Astrocyte of the cerebellum (primary cell): ENCODE measurements around the gene JPH4.

Experiments used
- DNase-seq: peaks from one replicate; pipeline ENCODE4 v3.0.0-alpha.2; 2011; ENCODE audit warnings: low read depth
- H3K4me3 ChIP-seq: 2 replicates; pipeline ENCODE4 v1.5.1; 2011; ENCODE audit warnings: mild to moderate bottlenecking, low read depth, low read length, moderate library complexity
- in situ Hi-C: cut with HindIII; loops from 2 replicates; pipeline ENCODE4 v1.10.0; 2017; ENCODE audit warnings: low sequenced_read_pairs
- TF ChIP-seq, protein P1 (sequence below): IDR thresholded peaks from 2 replicates; pipeline ENCODE4 v1.5.1; 2012; ENCODE audit warnings: low read length, low read depth, moderate library complexity, mild to moderate bottlenecking; ENCODE audit errors: missing control alignments

Gene JPH4

GRCh38 chr14:23580152-23580926, 1.7 kb upstream of the JPH4 start:
- DNase-seq, result no peak
- in situ Hi-C loops, result no loop called here
- no peak overlapping the region for H3K4me3 ChIP-seq
- TF ChIP-seq, protein P1, sequence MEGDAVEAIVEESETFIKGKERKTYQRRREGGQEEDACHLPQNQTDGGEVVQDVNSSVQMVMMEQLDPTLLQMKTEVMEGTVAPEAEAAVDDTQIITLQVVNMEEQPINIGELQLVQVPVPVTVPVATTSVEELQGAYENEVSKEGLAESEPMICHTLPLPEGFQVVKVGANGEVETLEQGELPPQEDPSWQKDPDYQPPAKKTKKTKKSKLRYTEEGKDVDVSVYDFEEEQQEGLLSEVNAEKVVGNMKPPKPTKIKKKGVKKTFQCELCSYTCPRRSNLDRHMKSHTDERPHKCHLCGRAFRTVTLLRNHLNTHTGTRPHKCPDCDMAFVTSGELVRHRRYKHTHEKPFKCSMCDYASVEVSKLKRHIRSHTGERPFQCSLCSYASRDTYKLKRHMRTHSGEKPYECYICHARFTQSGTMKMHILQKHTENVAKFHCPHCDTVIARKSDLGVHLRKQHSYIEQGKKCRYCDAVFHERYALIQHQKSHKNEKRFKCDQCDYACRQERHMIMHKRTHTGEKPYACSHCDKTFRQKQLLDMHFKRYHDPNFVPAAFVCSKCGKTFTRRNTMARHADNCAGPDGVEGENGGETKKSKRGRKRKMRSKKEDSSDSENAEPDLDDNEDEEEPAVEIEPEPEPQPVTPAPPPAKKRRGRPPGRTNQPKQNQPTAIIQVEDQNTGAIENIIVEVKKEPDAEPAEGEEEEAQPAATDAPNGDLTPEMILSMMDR, result no peak

GRCh38 chr14:23579739-23580138, 1.1 kb upstream of the JPH4 start:
- in situ Hi-C loops, result no loop called here
- TF ChIP-seq, protein P1, result no peak

GRCh38 chr14:23579311-23579630, 681 bp upstream of the JPH4 start:
- in situ Hi-C loops, result no loop called here
- H3K4me3 ChIP-seq, result no peak overlapping the region
- TF ChIP-seq, protein P1, result no peak
- no peak for DNase-seq

More at GRCh38 chr14:23579739-23580138, 1.1 kb upstream of the JPH4 start:
- H3K4me3 ChIP-seq, result no peak overlapping the region
- no peak for DNase-seq

DNA sequence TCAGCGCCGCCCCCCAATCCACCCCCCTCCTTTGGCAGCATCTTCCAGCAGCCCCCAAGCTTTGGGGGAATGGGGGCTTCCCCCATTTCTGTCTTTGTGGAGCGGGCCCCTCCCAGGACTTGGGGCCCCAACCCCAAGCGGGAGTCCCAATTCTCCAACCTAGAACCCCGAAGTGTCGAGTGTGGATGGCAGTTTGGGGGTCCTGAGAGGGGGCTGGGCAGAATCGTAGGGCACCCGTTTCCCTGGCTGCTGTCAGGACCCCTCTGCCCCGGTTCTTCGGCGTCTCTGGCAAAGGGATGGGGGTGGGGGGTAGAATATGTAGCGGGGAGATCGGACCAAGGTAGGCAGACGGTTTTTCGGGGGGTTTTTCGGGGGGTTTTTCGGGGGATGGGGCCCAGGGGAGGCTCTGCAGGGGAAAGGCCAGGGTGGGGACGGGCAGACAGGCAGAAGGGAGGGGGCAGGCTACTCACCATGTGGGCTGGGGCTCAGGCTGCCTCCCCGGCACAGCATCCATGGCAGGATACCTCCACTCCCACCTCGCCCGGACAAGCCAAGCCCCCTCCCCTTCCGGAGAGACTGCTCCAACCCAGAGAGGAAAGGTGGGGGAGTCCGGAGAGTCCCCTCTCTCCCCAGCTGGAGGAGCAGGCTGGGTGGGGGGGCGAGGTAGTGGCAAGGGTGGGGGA, 739 bp downstream of the JPH4 start:
- no peak for DNase-seq
- in situ Hi-C loops, result no loop called here
- no peak overlapping the region for H3K4me3 ChIP-seq
- TF ChIP-seq, protein P1, result no peak

DNA sequence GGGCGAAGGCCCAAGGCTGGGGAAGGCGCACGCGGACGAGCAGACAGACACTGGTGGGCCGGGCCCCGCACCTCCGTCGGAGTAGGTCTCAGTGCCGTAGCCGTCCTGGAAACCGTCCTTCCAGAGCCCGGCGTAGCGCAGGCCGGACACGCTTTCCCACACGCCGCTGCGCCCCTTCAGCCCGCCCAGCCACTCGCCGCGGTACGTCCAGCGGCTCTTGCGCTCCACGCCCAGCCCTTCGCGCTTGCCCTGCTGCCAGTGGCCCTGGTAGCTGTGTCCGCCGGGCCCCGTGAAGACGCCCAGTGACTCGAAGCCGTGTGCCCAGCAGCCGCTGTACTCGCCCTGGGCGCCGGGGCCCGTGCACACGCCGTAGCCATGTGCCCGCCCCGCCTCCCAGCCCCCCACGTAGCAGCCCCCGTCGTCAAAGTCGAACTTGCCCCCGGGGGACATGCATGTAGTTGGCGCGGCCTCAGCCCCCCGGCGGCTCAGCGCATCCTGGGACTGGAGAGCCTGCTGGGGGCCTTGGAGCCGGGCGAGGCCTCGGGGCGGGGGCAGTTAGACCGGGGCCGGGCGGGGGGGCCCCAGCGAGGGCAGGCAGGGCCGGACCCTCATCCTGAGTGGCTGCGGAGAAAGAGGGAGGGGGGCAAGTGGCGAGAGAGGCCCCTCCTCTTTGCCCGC, 1.4 kb downstream of the JPH4 start:
- in situ Hi-C loops, result no loop called here
- TF ChIP-seq, protein P1, result no peak
- H3K4me3 ChIP-seq, result no peak overlapping the region
- DNase-seq, result no peak

GRCh38 chr14:23573384-23574015, 5.1 kb downstream of the JPH4 start:
- H3K4me3 ChIP-seq, result no peak overlapping the region
- TF ChIP-seq, protein P1, result no peak
- no peak for DNase-seq
- in situ Hi-C loops, result no loop called here
